Urinary bladder (tissue), 4 donors: Measurements from ENCODE around the gene SMYD4. TPM values are rescaled to one million over a fixed set of nuclear protein-coding genes. Genes with fewer than 3 reads are reported as not detected.

Experiments used
- DNase-seq: peaks from one replicate; pipeline ENCODE4 v3.0.0-alpha.2; 2015; ENCODE audit errors: extremely low spot score
- H3K27ac ChIP-seq: one replicate; pipeline ENCODE4 v1.5.1; 2013; ENCODE audit warnings: low read depth, mild to moderate bottlenecking, moderate library complexity
- H3K36me3 ChIP-seq: one replicate; pipeline ENCODE4 v1.6.1; 2013; ENCODE audit warnings: mild to moderate bottlenecking, moderate library complexity; ENCODE audit not compliant: insufficient read depth
- H3K4me1 ChIP-seq: one replicate; pipeline ENCODE4 v1.6.1; 2013; ENCODE audit warnings: mild to moderate bottlenecking, moderate library complexity; ENCODE audit not compliant: insufficient read depth
- H3K4me3 ChIP-seq: one replicate; pipeline ENCODE4 v1.5.1; 2013; ENCODE audit warnings: low read depth, low read length
- whole genome bisulfite sequencing: extraction: QIAGEN DNeasy Blood & Tissue Kit; methylation state at CpG from one replicate; pipeline ENCODE4 v1.1.7; 2013; 5-methylcytosine and 5-hydroxymethylcytosine counted together
- polyA plus RNA-seq: library from polyadenylated mRNA; stranded (reverse); fragments of 200-250 nt; gene quantifications from one replicate; pipeline ENCODE4 v1.2.3, GENCODE V29; 2013
- total RNA-seq: library from RNA; depleted of rRNA; stranded (reverse); fragments of >200 nt; gene quantifications from one replicate; pipeline ENCODE4 v1.2.3, GENCODE V29; 2014
- donor health status: healthy with polysubstance abuse.
- donor health status: healthy.

Gene SMYD4
- total and polyA plus RNA-seq, 2 donors = 12.8 to 14.1 TPM

DNA sequence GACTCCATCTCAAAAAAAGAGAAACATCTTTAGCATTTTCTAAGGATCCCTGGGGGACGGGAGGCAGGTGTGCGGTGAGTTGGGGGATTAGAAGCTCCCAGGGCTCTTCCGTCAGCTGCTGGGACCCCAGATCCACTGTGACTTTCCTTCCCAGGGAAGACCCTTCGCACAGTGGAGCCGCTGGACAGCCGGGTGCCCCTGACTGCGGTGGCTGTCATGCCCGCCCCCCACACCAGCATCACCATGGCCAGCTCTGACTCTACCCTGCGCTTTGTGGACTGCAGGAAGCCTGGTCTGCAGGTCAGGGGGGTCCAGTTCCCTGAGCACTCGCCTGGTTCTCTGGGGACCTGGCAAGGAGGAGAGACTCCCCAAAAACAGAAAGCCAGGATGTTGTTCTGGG, 94.3 kb downstream of the SMYD4 start:
- H3K36me3 ChIP-seq = no peaks in the 10 kb centered on the region
- no peak overlapping the region for H3K27ac ChIP-seq
- no peak for DNase-seq
- no peak overlapping the region for H3K4me3 ChIP-seq
- WGBS = 96% methylated on average over 10 of the region's 10 CpGs
- no peaks in the 10 kb centered on the region for H3K4me1 ChIP-seq

DNA sequence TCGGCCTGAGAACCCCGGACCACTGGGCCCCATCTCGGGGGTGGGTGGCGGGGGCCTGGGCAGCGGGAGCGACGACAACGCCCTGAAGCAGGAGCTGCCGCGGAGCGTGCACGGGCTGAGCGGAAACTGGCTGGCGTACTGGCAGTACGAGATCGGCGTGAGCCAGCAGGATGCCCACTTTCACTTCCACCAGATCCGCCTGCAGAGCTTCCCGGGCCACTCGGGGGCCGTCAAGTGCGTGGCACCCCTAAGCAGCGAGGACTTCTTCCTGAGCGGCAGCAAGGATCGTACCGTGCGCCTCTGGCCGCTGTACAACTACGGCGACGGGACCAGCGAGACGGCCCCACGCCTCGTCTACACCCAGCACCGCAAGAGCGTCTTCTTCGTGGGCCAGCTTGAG, 95.9 kb downstream of the SMYD4 start:
- Histone ChIP-seq H3K4me1 (no peaks in the 10 kb centered on the region), H3K36me3 (no peaks in the 10 kb centered on the region)

DNA sequence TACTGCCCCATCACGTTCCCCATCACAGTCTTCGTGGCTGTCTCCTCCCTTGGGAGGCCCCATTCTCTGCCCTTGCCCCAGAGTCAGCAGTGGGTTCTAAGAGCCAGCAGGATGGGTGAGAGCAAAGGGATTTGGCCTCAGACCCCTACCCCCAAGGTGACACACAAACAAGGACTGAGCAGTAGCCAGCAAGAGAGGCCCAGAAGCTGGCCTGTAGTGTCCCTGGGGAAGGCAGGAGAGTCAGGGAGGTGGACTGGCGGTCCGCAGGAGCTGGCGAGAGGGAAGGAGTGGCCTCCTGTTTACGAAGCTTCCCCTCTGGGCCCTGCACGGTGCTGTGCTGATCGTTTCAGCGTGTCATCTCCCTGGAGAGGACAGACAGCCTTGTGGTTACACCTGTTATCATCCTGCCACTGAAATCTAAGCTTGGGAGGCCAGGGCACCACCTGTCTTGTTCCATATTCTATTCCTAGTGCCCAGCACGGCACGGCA, 96.8 kb downstream of the SMYD4 start:
- H3K4me1 ChIP-seq = no peaks in the 10 kb centered on the region
- no peak overlapping the region for H3K27ac ChIP-seq
- H3K4me3 ChIP-seq = no peak overlapping the region
- DNase-seq = no peak
- 86% methylated on average over 11 of the region's 11 CpGs for WGBS
- peaks cover 1% of the 10 kb centered on the region for H3K36me3 ChIP-seq

More for the DNA sequence above, 95.9 kb downstream of the SMYD4 start:
- no peak for DNase-seq
- 94% methylated on average over 38 of the region's 38 CpGs for WGBS
- H3K27ac ChIP-seq = no peak overlapping the region
- H3K4me3 ChIP-seq = no peak overlapping the region

DNA sequence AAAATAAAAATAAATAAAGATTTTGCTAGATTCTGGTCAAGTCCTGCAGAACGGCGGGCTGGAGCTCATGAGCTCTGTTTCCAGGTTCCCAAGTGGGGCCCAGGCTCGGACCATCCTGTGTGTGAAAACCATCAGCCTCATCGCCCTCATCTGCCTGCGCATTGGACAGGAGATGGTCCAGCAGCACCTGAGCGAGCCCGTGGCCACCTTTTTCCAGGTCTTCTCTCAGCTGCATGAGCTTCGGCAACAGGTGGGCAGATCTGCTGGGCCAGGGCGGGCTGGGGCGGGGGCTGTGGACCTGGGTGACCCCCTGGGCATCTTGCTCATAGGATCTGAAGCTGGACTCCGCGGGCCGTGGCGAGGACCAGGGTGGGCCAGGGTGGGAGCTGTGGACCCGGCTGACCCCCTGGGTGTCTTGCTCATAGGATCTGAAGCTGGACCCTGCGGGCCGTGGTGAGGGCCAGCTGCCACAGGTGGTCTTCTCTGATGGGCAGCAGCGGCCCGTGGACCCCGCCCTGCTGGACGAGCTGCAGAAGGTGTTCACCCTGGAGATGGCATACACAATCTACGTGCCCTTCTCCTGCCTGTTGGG, 97.4 kb downstream of the SMYD4 start:
- no peak overlapping the region for H3K4me3 ChIP-seq
- H3K27ac ChIP-seq = no peak overlapping the region
- DNase-seq = no peak
- WGBS = 94% methylated on average over 22 of the region's 22 CpGs
- H3K4me1 ChIP-seq = no peaks in the 10 kb centered on the region
- H3K36me3 ChIP-seq = peaks cover 3% of the 10 kb centered on the region

DNA sequence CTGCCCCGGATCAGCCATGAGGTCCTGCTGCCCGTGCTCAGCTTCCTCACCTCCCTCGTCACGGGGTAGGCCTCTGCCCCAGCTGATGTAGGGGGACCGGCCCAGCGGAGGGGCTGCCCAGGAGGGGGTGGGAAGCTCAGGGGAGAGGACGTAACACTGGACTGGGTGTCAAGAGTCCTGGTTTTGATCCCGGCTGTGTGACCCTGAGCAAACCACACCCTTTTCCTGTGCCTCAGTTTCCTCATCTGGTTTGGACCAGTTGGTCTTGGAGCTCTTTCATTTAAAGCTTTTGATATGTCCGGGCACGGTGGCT, 98.6 kb downstream of the SMYD4 start:
- WGBS = 77% methylated on average over 10 of the region's 10 CpGs
- Histone ChIP-seq H3K27ac (peak overlapping the region; percentile 92), H3K36me3 (peaks cover 3% of the 10 kb centered on the region), H3K4me3 (no peak overlapping the region), H3K4me1 (no peaks in the 10 kb centered on the region)
- no peak for DNase-seq

DNA sequence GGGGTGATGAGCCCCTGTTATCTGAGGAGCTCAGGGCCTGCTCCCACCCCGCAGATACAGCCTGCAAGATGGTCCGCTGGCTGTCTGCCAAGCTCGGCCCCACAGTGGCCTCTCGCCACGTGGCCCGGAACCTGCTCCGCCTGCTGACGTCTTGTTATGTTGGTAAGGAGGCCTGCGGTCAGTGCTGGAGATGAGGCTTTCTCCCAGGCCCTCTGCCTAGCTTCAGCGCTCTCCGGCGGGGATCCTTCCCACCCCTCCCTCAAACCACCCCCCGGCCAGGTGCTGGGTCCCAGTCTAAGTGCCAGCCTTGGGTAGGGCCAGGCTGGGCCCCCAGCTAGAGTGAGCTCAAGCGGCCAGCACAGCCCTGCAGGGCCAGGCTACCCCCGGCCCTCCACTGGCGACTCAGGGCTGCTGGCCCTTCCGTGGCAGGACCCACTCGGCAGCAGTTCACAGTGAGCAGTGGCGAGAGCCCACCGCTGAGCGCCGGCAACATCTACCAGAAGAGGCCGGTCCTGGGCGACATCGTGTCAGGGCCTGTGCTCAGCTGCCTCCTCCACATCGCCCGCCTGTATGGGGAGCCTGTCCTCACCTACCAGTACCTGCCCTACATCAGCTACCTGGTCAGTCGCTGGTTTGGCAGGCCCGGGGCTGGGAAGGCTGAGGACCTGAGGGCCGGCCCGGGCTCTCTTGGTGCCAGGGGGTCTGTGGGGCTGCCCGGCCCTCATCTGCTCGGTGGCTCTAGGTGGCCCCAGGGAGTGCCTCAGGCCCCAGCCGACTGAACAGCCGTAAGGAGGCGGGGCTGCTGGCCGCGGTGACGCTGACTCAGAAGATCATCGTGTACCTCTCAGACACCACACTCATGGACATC, 99.1 kb downstream of the SMYD4 start:
- DNase-seq = no peak
- Histone ChIP-seq H3K27ac (peak overlapping the region; percentile 92), H3K4me1 (no peaks in the 10 kb centered on the region), H3K36me3 (peaks cover 3% of the 10 kb centered on the region), H3K4me3 (no peak overlapping the region)
- WGBS = 57% methylated on average over 40 of the region's 40 CpGs

DNA sequence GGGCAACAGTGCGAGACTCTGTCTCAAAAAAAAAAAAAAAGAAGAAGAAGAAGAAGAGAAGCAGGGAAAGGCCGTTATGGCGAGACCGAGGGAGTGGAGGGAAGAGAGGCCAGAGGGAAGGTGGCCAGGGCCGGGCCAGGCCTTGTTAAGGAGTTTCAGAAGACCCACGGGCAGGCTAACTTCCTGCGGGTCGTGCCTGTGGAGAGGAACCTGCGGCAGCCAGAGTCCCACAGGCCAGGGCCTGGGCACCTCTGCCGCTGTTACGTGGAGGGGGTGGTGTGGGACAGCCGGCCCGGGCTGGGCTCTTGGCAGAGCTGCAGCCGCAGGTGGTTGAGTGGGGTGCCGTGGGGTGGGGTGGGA, 99.8 kb downstream of the SMYD4 start:
- peak overlapping the region; percentile 92 for H3K27ac ChIP-seq
- peaks cover 3% of the 10 kb centered on the region for H3K36me3 ChIP-seq
- H3K4me3 ChIP-seq = no peak overlapping the region
- H3K4me1 ChIP-seq = no peaks in the 10 kb centered on the region
- WGBS = 40% methylated on average over 15 of the region's 15 CpGs
- DNase-seq = no peak

Other genes with a start within 250 kb of the SMYD4 start
- 6.8 TPM for gene SLC43A2, start 201.1 kb downstream of the SMYD4 start, total RNA-seq
- 19.6 TPM for gene SLC43A2, start 201.1 kb downstream of the SMYD4 start, polyA plus RNA-seq
- gene SCARF1, start 184.2 kb downstream of the SMYD4 start, total RNA-seq = 10.7 TPM
- 9.3 TPM for gene SCARF1, start 184.2 kb downstream of the SMYD4 start, polyA plus RNA-seq
- 6.5 TPM for gene RILP, start 180.0 kb downstream of the SMYD4 start, total RNA-seq
- gene RILP, start 180.0 kb downstream of the SMYD4 start, polyA plus RNA-seq = 16.1 TPM
- 107 TPM for gene PRPF8, start 145.0 kb downstream of the SMYD4 start, total RNA-seq
- 125 TPM for gene PRPF8, start 145.0 kb downstream of the SMYD4 start, polyA plus RNA-seq
- gene TLCD2, start 119.5 kb downstream of the SMYD4 start, total RNA-seq = 3.8 TPM
- gene TLCD2, start 119.5 kb downstream of the SMYD4 start, polyA plus RNA-seq = 4.6 TPM
- 11.8 TPM for gene WDR81, start 105.2 kb downstream of the SMYD4 start, total RNA-seq
- gene WDR81, start 105.2 kb downstream of the SMYD4 start, polyA plus RNA-seq = 37.7 TPM
- 0.37 TPM for gene SERPINF2, start 87.0 kb downstream of the SMYD4 start, total RNA-seq
- 21.3 TPM for gene SERPINF2, start 87.0 kb downstream of the SMYD4 start, polyA plus RNA-seq
- gene SERPINF1, start 67.8 kb downstream of the SMYD4 start, total RNA-seq = 303 TPM
- 701 TPM for gene SERPINF1, start 67.8 kb downstream of the SMYD4 start, polyA plus RNA-seq
- 23.9 TPM for gene RPA1, start 103 bp upstream of the SMYD4 start, total RNA-seq
- 46.3 TPM for gene RPA1, start 103 bp upstream of the SMYD4 start, polyA plus RNA-seq
- gene RTN4RL1, start 195.4 kb upstream of the SMYD4 start, total RNA-seq = 1.3 TPM
- 4.5 TPM for gene RTN4RL1, start 195.4 kb upstream of the SMYD4 start, polyA plus RNA-seq
- gene DPH1, start 200.3 kb upstream of the SMYD4 start, total RNA-seq = 17.4 TPM
- gene DPH1, start 200.3 kb upstream of the SMYD4 start, polyA plus RNA-seq = 36.5 TPM
- 9.5 TPM for gene OVCA2, start 212.1 kb upstream of the SMYD4 start, total RNA-seq
- gene OVCA2, start 212.1 kb upstream of the SMYD4 start, polyA plus RNA-seq = 40.1 TPM
- gene HIC1, start 225.2 kb upstream of the SMYD4 start, total RNA-seq = 31.4 TPM
- 19.2 TPM for gene HIC1, start 225.2 kb upstream of the SMYD4 start, polyA plus RNA-seq